Breast epithelium (tissue), 4 donors: ENCODE results near the gene PGS1. TPM values are rescaled to one million over a fixed set of nuclear protein-coding genes. Genes with fewer than 3 reads are reported as not detected.

Source experiments
- DNase-seq, 2 donors: peaks; one replicate each; pipeline ENCODE4 v3.0.0-alpha.2; 2019; ENCODE audit warnings: low spot score in 2 of 2
- H3K27ac ChIP-seq, 2 donors: fragments of 200-600 bp; sonication (generic) in 1 of 2; one replicate each; pipeline ENCODE4 v1.5.1; 2016 to 2019; ENCODE audit warnings: mild to moderate bottlenecking in 1 of 2
- H3K27me3 ChIP-seq, 2 donors: fragments of 200-600 bp; sonication (generic) in 1 of 2; one replicate each; pipeline versions ENCODE4 v1.5.1 to v1.6.0; 2017 to 2019; ENCODE audit warnings: control low read depth in 1 of 2, mild to moderate bottlenecking in 1 of 2
- H3K36me3 ChIP-seq: fragments of 200-600 bp; one replicate; pipeline ENCODE4 v1.5.1; 2019
- H3K4me1 ChIP-seq, 2 donors: fragments of 200-600 bp; sonication (generic); one replicate each; pipeline ENCODE4 v1.5.1; 2016 to 2019; ENCODE audit warnings: control low read depth in 1 of 2
- H3K4me3 ChIP-seq, 3 donors: fragments of 200-600 bp; sonication (generic); 1 replicate in 2 of 3; 2 replicates in 1 of 3; pipeline ENCODE4 v1.5.1; 2016 to 2019; ENCODE audit warnings: mild to moderate bottlenecking in 3 of 3, moderate library complexity in 2 of 3
- H3K9me3 ChIP-seq, 2 donors: fragments of 200-600 bp; sonication (generic) in 1 of 2; one replicate each; pipeline ENCODE4 v1.5.1; 2016 to 2019; ENCODE audit warnings: control low read depth in 1 of 2
- CTCF ChIP-seq, 3 donors: fragments of 450-650 bp; IDR thresholded peaks; one replicate each; pipeline ENCODE4 v1.5.1; 2016 to 2017; ENCODE audit warnings: antibody characterized with exemption in 3 of 3, mild to moderate bottlenecking in 3 of 3, moderate library complexity in 3 of 3
- POLR2A ChIP-seq: fragments of 450-650 bp; IDR thresholded peaks from one replicate; pipeline ENCODE4 v1.6.1; 2016; ENCODE audit warnings: antibody characterized with exemption, mild to moderate bottlenecking, moderate library complexity
- POLR2AphosphoS5 ChIP-seq, 3 donors: sonication (generic); formaldehyde crosslinking; IDR thresholded peaks; one replicate each; pipeline ENCODE4 v1.6.1; 2017; ENCODE audit warnings: antibody characterized with exemption in 3 of 3
- intact Hi-C: fragments of 100-400 bp; cut with DNase I; formaldehyde crosslinking; loops from one replicate; pipeline ENCODE4 v1.15.1; 2023; ENCODE audit warnings: low total_unique reads
- total RNA-seq, 3 donors: library from RNA; depleted of rRNA; stranded (reverse); fragments of >200 nt; gene quantifications; one replicate each; pipeline ENCODE4 v1.1.0, GENCODE V29; 2016

The PGS1 gene
- total RNA-seq, 3 donors from 2014 or later, result 33.9 to 58.7 (median 50.2) TPM

GRCh38 chr17:78426293-78426879 is 47.9 kb downstream of the PGS1 start:
- intact Hi-C loops, result loop anchor here (10.0 kb wide), 1 partner anchor 142 kb away; no protein-coding TSS in a partner anchor
- Histone ChIP-seq H3K36me3 (no peaks in the 10 kb centered on the region), H3K27ac (no peak overlapping the region), H3K27me3 (no peaks in the 10 kb centered on the region), H3K4me1 (no peaks in the 10 kb centered on the region), H3K4me3 (no peak overlapping the region), H3K9me3 (no peaks in the 10 kb centered on the region)
- no peak for DNase-seq
- TF ChIP-seq POLR2A, result no peak
- TF ChIP-seq CTCF (IDR thresholded peaks at IDR 0.05), result no peak
- no peak for TF ChIP-seq POLR2AphosphoS5 (IDR thresholded peaks at IDR 0.05)

- Histone ChIP-seq H3K27me3 (no peaks in the 10 kb centered on the region), H3K4me3 (no peak overlapping the region), H3K27ac (no peak overlapping the region), H3K4me1 (no peaks in the 10 kb centered on the region), H3K36me3 (no peaks in the 10 kb centered on the region), H3K9me3 (no peaks in the 10 kb centered on the region)
- TF ChIP-seq CTCF (IDR thresholded peaks at IDR 0.05) (no peak), POLR2A (no peak)
- intact Hi-C loops, result loop anchor here (10.0 kb wide), 1 partner anchor 142 kb away; no protein-coding TSS in a partner anchor
- DNase-seq, result no peak
Observed at GRCh38 chr17:78427140-78427539, 48.7 kb downstream of the PGS1 start.

- intact Hi-C loops, result loop anchor here (10.0 kb wide), 1 partner anchor 143 kb away; no protein-coding TSS in a partner anchor
- DNase-seq, result no peak
- TF ChIP-seq POLR2A (no peak), POLR2AphosphoS5 (IDR thresholded peaks at IDR 0.05) (no peak), CTCF (IDR thresholded peaks at IDR 0.05) (no peak)
- Histone ChIP-seq H3K4me3 (no peak overlapping the region), H3K27me3 (no peaks in the 10 kb centered on the region), H3K36me3 (no peaks in the 10 kb centered on the region), H3K4me1 (no peaks in the 10 kb centered on the region), H3K9me3 (no peaks in the 10 kb centered on the region), H3K27ac (peak overlapping the region; percentile 17 to 43)
Observed at GRCh38 chr17:78428025-78428575, 49.7 kb downstream of the PGS1 start.

GRCh38 chr17:78428836-78429617 is 50.6 kb downstream of the PGS1 start:
- peak in 1 of 2 donors; percentile 37 for DNase-seq
- TF ChIP-seq CTCF (IDR thresholded peaks at IDR 0.05), result no peak
- no peak for TF ChIP-seq POLR2A
- no peak for TF ChIP-seq POLR2AphosphoS5 (IDR thresholded peaks at IDR 0.05)
- Histone ChIP-seq H3K4me3 (no peak overlapping the region), H3K27me3 (no peaks in the 10 kb centered on the region), H3K27ac (peak overlapping the region; percentile 29 to 44), H3K9me3 (no peaks in the 10 kb centered on the region), H3K4me1 (no peaks in the 10 kb centered on the region), H3K36me3 (no peaks in the 10 kb centered on the region)
- intact Hi-C loops, result loop anchor here (10.0 kb wide), 1 partner anchor 144 kb away; no protein-coding TSS in a partner anchor

GRCh38 chr17:78429618-78429995 is 51.2 kb downstream of the PGS1 start:
- TF ChIP-seq POLR2AphosphoS5 (IDR thresholded peaks at IDR 0.05), result no peak
- TF ChIP-seq POLR2A, result no peak
- no peak for TF ChIP-seq CTCF (IDR thresholded peaks at IDR 0.05)
- no peak for DNase-seq
- Histone ChIP-seq H3K27me3 (no peaks in the 10 kb centered on the region), H3K4me3 (no peak overlapping the region), H3K9me3 (no peaks in the 10 kb centered on the region), H3K36me3 (no peaks in the 10 kb centered on the region), H3K4me1 (no peaks in the 10 kb centered on the region), H3K27ac (peak overlapping the region in 1 of 2 donors; percentile 44)
- intact Hi-C loops, result loop anchor here (10.0 kb wide), 1 partner anchor 145 kb away; no protein-coding TSS in a partner anchor
